Activated CD4-positive, alpha-beta T cell treated with anti-CD3 and anti-CD28 coated beads, Interleukin-2, Interleukin-4, amounts not matched to agents 100 ng/mL and 50 ng/mL, durations not matched to agents 16 hours and 8 hours (primary cell): Measurements from ENCODE around the gene IL25.
"Not testable (repeated sequence)": the region's sequence is repeated elsewhere in the genome, so short reads cannot be mapped to it uniquely, and the experiment has no call there.

Experiments used
- DNase-seq: peaks from one replicate; pipeline ENCODE4 v3.0.0-alpha.2; 2020; ENCODE audit warnings: low spot score

Gene IL25

DNA sequence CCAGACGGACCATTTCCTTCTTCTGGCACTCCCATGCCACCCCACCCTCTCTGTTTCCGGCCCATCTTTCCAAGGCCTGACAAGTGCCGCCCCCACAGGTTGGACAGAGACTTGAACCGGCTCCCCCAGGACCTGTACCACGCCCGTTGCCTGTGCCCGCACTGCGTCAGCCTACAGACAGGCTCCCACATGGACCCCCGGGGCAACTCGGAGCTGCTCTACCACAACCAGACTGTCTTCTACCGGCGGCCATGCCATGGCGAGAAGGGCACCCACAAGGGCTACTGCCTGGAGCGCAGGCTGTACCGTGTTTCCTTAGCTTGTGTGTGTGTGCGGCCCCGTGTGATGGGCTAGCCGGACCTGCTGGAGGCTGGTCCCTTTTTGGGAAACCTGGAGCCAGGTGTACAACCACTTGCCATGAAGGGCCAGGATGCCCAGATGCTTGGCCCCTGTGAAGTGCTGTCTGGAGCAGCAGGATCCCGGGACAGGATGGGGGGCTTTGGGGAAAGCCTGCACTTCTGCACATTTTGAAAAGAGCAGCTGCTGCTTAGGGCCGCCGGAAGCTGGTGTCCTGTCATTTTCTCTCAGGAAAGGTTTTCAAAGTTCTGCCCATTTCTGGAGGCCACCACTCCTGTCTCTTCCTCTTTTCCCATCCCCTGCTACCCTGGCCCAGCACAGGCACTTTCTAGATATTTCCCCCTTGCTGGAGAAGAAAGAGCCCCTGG lies 3.1 kb downstream of the IL25 start:
- no peak for DNase-seq

DNA sequence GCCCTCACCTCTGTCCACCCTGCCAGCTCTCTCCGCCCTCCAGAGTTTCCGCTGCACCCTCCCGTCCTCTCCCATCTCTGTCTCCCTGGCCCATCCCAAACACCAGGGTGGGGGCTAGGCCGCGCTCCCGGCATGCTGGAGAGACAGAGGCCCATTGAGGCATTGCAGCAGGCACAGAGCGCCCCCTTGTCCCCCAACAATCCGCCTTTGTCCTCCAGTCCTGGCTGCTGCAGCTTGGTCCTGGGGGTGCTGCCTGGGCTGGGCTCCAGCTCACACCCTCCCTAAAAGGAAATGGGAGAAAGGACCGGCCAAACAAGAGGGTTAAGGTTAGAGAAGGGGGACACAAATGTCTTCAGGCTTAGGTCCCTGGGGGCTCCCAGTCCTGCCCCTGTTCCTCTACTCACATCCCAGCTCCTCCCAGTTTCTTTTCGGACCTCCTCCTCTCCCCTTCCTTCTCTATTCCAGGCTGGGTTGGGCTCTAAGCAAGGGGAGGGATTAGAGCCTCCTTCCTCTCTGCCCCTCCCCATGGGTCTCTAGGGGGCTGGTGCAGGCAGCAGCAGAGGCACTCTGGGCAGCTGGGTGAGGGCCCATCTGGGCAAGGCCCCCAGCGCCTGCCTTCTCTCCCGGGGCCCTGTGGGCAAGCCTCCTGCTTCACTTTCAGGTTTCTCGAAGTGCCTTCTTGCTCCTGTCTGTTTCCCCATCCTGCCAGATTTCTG lies 4.0 kb downstream of the IL25 start, which contains the start of gene CMTM5:
TSS of gene CMTM5 (plus strand) at position 565 of the 716 bp plus-strand sequence. CDS start 206 bp downstream, outside the sequence.
- DNase-seq, result no peak

DNA sequence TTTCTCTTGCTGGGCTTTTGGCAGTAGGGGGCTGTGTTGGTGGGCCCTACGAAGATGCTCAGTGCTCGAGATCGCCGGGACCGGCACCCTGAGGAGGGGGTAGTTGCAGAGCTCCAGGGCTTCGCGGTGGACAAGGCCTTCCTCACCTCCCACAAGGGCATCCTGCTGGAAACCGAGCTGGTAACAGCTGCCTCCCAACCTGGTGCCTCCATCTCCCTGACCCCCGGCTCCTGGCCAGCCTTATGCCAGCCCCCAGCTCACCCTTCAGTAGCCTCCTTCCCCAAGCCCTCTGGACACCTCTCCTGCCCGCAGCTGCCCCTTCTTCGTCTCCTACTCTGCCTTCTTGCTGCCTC lies 4.6 kb downstream of the IL25 start:
- no peak for DNase-seq

DNA sequence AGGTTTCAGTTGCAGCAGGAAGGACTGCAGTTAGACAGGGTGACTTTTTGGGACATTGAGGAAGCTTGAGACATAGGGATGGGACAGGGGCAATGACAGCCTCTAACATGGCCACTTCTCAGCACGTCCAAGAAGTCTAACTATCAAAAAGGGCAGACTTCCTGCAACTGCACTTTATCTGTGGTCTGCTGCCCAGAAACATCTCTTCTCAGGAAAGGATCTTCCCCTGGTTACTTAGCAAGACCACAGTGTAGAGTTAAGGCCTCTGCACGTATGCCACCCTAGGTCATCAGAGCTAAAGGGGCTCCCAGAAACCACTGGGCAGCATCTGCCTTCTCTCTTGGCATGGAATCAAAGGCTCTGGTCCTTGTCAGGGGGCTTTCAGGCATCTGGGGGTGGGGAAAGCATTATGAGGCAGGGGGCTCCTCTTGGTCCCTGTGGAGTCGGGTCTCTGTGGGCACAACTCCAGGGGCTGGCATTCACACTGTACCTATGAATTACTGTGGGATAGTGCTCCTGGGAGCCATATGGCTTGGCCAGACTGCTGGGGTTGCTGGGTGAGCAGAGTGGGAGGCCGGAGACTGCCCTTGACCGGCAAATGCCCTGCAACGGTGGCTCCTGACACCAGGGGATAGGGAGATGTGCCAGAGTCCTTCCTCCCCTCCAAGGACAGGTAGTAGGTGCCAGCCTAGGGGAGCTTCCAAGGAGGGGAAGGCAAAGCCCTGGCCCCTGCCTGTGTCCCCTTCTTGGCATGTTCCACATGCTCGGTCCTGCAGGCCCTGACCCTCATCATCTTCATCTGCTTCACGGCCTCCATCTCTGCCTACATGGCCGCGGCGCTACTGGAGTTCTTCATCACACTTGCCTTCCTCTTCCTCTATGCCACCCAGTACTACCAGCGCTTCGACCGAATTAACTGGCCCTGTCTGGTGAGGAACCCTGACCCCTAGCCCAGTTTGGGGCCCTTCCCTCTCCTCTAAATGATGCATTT lies 5.3 kb downstream of the IL25 start:
- no peak for DNase-seq

DNA sequence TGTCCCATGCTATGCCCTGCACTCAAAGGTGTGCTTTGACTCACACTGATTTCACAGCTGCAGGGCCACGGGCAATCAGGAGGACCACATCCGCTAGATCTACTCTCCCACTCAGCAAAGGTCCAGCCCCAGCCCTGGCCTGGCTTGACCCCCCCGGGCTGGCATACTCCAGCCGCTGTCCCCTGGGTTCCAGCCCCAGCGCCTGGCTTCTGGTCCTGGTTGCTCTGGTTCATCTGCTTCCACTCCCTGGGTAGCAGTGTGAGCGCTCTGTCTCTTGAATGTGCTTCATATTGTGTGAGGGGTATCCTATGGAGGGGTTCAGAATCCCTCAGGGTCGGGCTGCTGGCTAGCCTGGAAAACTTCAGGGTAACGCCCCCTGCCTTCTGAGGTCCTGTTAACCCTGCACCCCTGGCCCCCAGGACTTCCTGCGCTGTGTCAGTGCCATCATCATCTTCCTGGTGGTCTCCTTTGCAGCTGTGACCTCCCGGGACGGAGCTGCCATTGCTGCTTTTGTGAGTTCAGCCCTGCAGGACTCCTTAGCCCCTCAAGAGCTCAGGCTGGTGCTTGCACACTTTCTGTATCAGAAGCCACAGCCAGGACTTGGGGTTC lies 6.1 kb downstream of the IL25 start:
- DNase-seq, result no peak

DNA sequence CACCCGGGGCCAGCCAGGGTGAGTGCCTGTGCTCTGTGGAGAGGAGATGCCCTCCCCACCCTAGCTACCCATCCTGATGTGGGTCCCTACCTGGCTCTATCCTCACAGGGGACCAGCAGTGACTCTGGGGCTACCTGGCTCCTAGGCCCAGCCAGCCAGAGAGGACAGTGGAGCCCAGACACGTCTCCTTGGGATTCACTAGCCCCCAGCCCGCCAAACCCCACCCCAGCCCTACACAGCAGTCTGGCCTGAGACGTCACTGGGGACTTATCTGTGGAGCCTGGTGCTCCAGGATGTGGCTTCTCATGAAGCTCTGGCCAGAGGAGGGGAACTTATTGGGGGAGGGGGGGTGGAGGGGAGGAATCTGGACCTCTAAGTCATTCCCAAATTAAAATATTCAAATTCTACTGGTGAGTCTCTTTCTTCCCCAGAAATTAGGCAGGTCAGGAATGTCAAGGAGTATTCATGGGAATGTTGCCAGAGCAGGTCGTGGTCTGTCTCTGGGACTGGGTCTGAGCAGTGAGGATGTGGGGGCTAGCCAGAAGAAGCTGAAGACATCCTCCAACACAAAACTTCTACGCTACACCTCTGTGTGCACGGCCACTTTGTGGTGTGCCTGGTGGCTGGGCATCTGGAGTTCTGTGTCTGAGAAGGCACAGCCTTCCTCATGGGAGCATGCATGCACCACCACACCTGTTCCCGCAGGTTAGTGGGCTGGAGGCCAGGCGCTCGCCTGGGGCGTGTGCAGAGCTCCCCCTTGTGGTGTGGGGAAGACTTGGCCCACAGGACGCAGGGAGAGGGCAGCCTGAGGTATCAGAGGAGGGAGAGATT lies 7.0 kb downstream of the IL25 start:
- peak; percentile 54 for DNase-seq

DNA sequence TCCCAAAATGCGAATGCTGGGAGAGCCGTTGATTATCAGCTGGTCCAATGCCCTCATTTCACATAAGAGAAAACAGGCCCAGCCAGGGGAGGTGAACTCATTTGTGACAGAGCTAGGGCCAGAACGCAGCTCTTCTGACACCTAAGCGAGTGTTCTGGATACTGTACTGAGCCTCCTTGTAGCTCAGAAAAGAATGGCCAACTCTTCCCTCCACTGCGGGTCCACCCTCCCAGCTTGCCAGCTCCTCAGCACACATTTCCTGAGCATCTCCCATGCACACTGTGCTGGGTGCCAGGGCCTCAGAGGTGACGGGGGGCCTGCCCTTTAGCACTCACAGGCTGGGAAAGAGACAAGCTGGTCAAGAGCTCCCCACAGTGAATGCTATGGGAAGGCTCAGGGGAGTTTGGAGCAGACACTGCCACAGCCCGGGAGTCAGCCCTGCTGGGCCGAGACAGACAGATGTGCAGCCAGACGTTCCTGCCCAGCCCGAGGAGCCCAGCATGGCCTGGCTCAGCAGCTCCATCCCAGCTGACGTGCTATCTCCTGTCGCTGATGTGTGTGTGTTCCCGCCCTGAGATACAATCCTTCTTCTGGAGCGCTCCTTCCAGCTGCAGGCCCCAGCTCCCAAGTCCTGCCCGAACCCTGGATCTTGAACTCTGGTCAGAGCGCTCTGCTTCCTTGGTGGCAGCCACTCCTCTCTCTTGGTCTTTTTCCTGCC lies 7.7 kb downstream of the IL25 start:
- no peak for DNase-seq

DNA sequence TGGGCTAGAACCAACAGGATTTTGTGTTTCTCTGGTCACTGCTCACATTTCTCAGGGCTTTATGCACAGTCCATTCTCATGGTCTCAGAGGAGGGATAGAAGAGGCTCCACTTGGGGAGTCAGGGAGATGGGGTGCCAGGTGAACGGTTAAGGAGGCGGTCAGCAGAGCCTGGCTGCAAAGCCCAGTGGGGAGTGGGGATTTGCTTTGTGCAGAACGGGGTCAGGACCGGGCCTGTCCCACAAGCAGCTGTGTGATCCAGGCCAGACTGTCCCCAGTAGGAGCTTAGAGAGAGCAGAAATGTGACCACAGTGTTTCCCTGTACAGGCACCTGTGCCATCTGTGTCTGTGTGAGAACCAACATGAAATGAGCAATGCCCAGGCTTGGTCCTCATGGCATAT lies 8.4 kb downstream of the IL25 start:
- no peak for DNase-seq

DNA sequence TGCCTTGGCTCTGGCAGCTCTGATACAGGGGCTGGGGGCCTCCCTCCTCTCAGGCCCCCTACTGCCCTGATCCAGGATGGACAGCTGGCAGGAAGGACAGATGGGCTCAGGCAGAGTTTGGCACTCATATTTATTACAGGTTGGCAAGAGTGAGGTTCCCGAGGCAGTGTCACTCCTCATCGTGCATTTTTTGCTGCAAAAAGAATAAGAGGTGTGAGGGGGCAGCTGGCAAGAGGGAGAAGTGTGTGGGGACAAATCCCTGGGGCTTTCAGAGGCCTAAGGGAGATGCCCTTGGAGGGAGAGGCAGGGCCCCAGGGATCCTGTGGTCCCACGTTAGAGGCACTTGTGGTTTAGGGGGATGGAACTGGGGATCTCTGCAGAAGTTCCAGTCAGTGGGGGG lies 9.3 kb downstream of the IL25 start:
- no peak for DNase-seq

DNA sequence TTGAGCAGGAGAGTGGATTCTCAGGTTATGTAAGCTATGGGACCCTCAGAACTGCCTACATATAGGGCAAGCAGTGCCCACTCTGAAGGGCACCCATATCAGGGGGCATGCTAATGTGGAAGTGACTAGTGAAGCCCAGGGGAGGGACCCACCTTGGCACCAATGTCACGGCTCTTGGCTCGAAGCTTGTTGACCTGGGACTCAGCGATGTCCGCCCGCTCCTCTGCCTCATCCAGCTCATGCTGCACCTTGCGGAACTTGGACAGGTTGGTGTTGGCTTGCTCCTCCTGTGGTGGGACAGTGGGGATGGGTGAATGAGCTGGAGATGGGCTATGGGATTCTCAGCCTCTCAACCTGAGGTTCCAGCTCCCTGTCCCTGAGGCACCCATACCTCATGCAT lies 9.7 kb downstream of the IL25 start:
- no peak for DNase-seq

DNA sequence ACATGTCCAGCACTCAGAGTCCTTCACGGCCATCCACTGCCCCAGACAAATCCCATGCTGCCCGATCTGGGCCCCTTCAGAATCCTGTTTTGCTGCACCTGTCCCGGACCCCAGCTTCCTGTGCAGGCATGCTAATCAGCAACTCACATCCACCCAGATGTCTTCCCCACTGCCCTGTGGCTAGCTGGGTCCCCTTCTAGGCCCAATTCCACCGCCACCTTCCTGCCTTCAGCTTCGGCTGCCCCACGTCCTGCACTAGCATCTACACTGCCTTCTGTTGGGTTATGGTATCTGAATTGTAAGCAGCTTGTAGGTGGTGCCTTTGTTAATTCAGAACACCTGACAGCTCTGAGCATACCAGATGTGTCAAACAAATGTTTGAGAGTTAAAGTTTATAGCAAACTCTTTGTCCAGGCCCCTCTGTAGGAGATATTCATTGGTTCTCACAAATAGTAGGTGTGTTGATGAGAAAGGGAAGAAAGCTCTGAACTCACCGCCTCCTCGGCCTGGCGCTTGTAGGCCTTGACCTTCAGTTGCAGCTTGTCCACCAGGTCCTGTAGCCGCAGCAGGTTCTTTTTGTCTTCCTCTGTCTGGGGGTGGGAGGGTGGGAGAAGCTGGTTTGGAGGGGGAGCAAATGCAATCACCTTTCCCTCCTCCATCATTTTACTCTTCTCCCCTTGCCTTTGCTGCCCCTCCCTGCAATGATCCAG lies 10.3 kb downstream of the IL25 start:
- DNase-seq, result no peak

DNA sequence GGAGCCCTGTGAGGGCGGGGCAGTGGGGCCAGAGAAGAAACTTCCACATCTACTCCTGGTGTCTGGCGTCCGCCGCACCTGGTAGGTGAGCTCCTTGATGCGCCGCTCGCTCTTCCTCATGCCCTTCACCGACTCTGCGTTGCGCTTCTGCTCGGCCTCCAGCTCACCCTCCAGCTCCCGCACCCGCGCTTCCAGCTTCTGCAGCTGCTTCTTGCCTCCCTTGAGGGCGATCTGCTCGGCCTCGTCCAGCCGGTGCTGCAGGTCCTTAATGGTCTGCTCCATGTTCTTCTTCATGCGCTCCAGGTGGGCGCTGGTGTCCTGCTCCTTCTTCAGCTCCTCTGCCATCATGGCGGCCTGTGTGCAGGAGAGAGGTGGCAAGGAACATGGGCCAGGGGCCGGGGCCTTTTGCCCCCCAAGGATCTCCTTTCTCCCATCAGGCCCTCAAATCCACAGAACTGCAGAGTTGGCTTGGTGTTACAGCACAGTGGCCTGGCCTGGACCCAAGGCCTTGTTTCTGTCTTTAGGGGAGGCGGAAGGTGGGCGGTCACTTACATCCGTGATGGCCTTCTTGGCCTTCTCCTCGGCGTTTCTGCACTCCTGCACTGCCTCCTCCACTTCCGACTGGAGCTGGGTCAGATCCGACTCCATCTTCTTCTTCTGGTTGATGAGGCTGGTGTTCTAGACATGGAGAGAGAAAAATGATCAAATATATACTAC lies 11.9 kb downstream of the IL25 start:
- no peak for DNase-seq

DNA sequence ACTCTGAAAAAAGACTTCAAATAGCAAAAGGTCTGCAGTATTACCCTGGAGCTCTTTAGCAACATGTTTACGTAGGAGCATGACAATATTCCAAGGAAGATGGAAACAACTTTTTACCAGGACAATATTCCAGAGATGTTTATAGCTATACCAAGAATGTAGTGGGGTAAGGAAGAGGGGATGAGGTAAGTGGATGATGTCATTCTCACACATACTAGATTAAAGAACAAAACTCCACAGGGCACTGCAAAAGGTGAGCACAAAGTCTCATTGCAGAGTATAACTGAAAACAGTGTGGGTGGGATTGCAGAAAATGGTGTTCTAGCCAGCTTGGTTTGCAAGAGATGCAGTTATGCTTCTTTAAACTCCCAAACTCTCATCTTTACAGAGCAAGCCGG lies 12.6 kb downstream of the IL25 start:
- DNase-seq, result no peak

DNA sequence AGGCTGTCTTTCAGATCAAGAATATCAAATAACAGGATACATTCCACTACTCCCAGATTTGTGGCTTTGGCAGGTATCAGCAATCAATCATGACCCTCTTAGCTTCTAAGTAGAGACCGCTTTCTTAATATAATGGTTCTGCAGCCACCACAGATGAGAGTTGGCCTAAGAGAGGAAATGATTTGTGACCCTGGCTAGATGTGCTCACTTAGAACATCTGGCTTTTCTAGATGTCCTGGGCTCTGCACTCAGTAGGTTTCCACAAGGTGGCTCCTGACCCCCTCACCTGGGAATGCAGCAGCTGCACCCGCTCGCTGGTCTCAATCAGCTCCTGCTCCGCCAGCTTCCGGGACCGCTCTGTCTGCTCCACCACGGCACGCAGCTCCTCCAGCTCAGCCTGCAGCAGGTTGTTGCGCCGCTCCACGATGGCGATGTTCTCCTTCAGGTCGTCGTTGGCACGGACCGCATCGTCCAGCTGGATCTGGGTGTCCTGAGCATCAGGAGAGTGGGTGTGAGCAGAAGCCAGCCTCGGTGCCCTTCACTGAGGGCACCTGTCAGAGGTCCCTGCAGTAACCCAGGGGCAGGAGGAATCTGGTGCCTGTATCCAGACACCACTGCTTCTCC lies 13.1 kb downstream of the IL25 start:
- no peak for DNase-seq

DNA sequence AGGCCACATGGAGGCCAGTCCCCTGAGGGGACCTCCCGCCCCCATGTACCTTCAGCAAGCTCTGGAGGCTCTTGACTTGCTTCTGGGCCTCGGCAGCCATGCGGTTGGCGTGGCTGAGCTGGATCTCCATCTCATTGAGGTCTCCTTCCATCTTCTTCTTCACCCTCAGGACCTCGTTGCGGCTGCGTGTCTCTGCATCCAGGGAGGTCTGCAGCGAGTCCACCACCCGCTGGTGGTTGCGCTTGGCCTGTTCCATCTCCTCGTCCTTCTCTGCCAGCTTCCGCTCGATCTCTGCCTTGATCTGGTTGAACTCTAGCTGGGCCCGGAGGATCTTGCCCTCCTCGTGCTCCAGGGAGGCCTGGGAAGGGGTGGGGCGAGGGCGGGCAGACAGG lies 13.7 kb downstream of the IL25 start:
- not testable (repeated sequence) for DNase-seq

DNA sequence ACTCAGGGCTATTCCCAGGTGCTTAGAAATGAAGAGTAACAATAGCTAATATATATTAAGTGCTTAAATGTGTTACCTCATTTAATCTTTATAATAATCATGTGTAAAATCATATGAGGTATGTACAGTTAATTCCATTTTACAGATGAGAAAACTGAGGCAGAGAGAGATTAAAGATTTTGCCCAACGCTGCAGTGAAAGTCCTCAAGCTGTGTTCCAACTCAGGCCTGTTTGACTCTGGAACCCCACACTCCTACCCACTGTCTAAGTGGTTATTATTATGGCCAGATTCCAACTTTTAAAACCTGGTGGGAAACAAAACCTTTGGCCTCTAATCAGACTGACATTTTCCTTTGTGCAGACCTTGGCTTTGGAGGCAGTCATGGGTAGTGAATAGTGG lies 14.4 kb downstream of the IL25 start:
- DNase-seq, result no peak

DNA sequence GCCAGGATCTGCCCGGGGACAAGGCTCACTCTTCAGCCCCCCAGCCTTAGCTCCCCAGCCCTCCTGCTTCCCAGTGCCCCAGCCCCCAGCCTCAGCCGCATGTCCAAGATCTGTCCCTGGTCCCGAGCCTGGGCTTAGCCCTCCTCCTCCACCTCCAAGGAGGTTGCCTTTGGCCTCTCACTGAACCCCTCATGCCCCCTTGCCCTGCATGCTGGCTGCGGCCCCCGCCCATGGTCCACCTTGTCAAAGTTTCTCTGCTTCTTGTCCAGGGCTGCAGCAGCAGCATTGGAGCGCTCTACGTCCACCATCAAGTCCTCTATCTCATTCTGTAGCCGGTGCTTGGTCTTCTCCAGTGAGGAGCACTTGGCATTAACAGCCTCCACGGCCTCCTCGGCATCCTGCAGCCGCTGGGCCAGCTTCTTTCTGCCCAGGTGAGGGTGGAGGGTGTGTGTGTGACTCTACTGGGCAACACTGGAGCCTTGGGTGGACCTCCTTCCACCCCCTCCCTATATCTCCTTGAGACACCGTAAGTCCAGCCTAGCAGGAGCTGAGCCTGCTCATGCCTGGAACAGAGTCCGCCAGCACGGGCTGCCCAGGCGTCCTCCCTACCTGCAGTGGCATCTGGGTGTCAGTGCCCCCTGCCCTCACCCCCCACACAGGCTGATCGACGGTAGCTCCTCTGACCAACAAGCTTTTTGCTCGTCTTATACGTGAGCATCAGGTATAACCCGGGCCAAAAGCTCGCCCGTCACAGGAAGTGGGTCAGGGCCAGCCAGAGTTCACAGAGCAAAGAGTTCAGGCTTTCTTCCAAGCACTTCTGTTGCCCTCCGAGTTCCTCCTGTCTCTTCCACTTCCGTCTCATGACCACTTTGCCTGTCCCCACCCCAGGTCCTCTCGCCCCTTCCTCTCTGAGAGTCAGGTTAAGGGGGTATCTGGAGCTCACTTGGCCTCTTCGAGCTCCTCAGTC lies 15.6 kb downstream of the IL25 start:
- DNase-seq, result no peak

DNA sequence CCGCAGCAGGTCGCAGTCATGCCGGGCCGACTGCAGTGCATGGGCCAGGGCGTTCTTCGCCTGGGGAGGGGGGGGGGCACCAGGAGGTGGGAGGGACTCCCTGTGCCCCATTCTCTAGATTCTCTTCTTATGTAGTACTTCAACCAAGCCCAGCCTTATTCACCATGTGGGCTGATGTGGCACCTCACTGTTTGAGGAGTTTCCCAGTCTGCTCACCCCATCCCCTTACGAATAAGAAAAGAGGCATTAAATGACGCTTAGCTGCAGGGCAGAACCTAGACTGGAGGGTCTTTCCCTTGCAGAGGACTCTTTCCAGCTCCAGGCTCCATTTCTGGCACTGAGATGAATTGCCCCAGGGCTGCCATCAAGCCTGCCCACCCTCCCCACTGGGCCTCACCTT lies 16.4 kb downstream of the IL25 start:
- DNase-seq, result no peak
